Thoracic aorta (tissue), 2 donors: ENCODE results near the gene COL6A2. TPM values are rescaled to one million over a fixed set of nuclear protein-coding genes. Genes with fewer than 3 reads are reported as not detected.

Experiments used
- ATAC-seq: fragments of 150-250 bp; one replicate; pipeline ENCODE4 v1.8.0; 2017; ENCODE audit warnings: low read depth; ENCODE audit not compliant: insufficient number of reproducible peaks, low FRiP score
- DNase-seq: peaks from one replicate; pipeline ENCODE4 v3.0.0-alpha.2; 2020; ENCODE audit warnings: low spot score
- H3K27ac ChIP-seq, 2 donors: fragments of 200-600 bp; sonication (generic); 1 replicate in 1 of 2; 2 replicates in 1 of 2; pipeline ENCODE4 v1.5.1; 2016; ENCODE audit warnings: mild to moderate bottlenecking in 2 of 2, moderate library complexity in 2 of 2
- H3K27me3 ChIP-seq: fragments of 200-600 bp; sonication (generic); replicated peaks from 2 replicates; pipeline ENCODE4 v1.6.0; 2016; ENCODE audit warnings: mild to moderate bottlenecking; ENCODE audit not compliant: insufficient read depth
- H3K36me3 ChIP-seq: fragments of 200-600 bp; sonication (generic); one replicate; pipeline ENCODE4 v1.5.1; 2016
- H3K4me1 ChIP-seq, 2 donors: fragments of 200-600 bp; sonication (generic); 1 replicate in 1 of 2; 2 replicates in 1 of 2; pipeline versions ENCODE4 v1.5.1 to v1.6.0; 2016; ENCODE audit warnings: low read depth in 2 of 2, mild to moderate bottlenecking in 1 of 2; ENCODE audit not compliant: control insufficient read depth in 1 of 2
- H3K4me3 ChIP-seq: fragments of 200-600 bp; sonication (generic); 2 replicates; pipeline ENCODE4 v1.5.1; 2016; ENCODE audit warnings: mild to moderate bottlenecking
- H3K9me3 ChIP-seq: fragments of 200-600 bp; sonication (generic); 2 replicates; pipeline ENCODE4 v1.5.1; 2016
- total RNA-seq, 2 donors: library from RNA; depleted of rRNA; stranded (reverse); fragments of >200 nt; gene quantifications; one replicate each; pipeline versions ENCODE4 v1.1.0 to v1.2.3, GENCODE V29; 2016
- TF ChIP-seq, protein P1 (sequence below): fragments of 200-600 bp; sonication (generic); IDR thresholded peaks from one replicate; pipeline ENCODE4 v1.5.1; 2019; ENCODE audit warnings: antibody characterized with exemption

The COL6A2 gene
- total RNA-seq, 2 donors from 2014 or later = 1,835 to 1,885 TPM

DNA sequence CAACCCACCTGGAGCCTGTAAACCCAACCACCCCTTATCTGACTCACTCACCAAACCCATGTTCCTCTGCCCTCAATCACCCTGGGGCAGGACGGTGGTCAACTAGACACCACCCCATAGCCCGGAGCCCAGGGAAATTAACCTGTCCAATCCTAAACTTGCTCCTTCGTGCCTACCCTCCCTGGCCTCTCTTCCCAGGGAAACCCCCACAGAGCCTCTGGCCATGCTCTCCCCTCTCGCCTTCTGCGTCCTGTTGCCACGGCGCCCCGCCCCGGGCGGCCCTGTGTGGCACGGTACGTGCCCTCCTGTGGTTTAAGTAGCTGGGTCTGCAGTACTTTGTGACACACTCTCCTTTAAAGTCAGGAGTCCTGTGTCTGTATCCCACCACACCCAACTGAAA lies 61.5 kb downstream of the COL6A2 start:
- ATAC-seq (no peak), DNase-seq (no peak)
- Histone ChIP-seq H3K4me1 (peaks cover 0 to 11% of the 10 kb centered on the region in 2 donors), H3K27me3 (no peaks in the 10 kb centered on the region), H3K36me3 (no peaks in the 10 kb centered on the region), H3K9me3 (no peaks in the 10 kb centered on the region), H3K4me3 (no peak overlapping the region), H3K27ac (no peak overlapping the region)
- TF ChIP-seq, protein P1, sequence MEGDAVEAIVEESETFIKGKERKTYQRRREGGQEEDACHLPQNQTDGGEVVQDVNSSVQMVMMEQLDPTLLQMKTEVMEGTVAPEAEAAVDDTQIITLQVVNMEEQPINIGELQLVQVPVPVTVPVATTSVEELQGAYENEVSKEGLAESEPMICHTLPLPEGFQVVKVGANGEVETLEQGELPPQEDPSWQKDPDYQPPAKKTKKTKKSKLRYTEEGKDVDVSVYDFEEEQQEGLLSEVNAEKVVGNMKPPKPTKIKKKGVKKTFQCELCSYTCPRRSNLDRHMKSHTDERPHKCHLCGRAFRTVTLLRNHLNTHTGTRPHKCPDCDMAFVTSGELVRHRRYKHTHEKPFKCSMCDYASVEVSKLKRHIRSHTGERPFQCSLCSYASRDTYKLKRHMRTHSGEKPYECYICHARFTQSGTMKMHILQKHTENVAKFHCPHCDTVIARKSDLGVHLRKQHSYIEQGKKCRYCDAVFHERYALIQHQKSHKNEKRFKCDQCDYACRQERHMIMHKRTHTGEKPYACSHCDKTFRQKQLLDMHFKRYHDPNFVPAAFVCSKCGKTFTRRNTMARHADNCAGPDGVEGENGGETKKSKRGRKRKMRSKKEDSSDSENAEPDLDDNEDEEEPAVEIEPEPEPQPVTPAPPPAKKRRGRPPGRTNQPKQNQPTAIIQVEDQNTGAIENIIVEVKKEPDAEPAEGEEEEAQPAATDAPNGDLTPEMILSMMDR = no peak

DNA sequence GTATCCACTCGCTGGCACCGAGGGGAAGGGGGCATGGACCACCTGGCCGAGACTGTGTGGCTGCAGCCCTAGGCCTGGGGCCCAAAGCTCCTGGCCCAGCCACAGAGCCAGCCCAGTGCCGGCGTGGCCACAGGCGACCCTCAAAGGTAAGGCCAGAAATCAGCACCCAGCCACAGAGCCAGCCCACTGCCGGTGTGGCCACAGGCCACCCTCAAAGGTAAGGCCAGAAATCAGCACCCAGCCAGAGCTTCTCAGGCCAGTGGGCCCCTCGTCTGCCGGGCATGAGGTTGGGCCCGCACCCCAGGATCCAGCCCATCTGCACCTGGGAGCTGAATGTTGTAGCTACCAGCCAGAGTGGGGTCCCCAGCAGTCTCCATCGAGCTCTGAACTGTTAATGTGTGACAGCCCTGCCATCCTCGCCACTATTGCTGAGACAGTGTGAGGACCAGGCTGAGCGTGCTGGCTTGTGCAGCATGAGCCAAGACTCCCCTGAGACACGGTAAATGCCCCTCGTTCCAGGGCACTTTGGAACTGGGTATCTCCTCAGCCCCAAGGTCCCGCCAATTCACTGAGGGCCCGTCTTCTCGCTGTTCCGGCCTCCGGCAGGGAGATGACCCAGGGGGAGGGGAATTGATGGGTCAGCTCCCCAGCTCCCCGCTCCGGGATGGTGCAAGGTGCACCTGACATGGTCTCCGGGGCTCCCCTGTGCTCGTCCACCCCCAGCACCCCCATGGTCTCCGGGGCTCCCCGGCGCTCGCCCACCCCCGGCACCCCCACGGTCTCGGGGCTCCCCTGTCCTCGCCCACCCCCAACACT lies 62.1 kb downstream of the COL6A2 start:
- Histone ChIP-seq H3K27ac (no peak overlapping the region), H3K27me3 (no peaks in the 10 kb centered on the region), H3K36me3 (no peaks in the 10 kb centered on the region), H3K4me1 (peaks cover 0 to 11% of the 10 kb centered on the region in 2 donors), H3K4me3 (no peak overlapping the region), H3K9me3 (no peaks in the 10 kb centered on the region)
- no peak for ATAC-seq
- TF ChIP-seq, protein P1 = no peak
- DNase-seq = no peak

DNA sequence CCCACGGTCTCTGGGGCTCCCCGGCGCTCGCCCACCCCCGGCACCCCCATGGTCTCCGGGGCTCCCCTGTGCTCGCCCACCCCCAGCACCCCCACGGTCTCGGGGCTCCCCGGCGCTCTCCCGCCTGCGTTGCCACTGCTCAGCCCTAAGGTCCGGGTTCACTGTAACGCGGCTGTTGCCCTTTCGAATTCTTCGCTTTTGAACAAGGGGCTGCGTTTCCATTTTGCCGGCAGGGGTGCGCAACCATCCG lies 62.7 kb downstream of the COL6A2 start:
- Histone ChIP-seq H3K4me3 (no peak overlapping the region), H3K27me3 (no peaks in the 10 kb centered on the region), H3K27ac (no peak overlapping the region), H3K36me3 (no peaks in the 10 kb centered on the region), H3K4me1 (peaks cover 0 to 11% of the 10 kb centered on the region in 2 donors), H3K9me3 (no peaks in the 10 kb centered on the region)
- no peak for ATAC-seq
- TF ChIP-seq, protein P1 = no peak
- no peak for DNase-seq

DNA sequence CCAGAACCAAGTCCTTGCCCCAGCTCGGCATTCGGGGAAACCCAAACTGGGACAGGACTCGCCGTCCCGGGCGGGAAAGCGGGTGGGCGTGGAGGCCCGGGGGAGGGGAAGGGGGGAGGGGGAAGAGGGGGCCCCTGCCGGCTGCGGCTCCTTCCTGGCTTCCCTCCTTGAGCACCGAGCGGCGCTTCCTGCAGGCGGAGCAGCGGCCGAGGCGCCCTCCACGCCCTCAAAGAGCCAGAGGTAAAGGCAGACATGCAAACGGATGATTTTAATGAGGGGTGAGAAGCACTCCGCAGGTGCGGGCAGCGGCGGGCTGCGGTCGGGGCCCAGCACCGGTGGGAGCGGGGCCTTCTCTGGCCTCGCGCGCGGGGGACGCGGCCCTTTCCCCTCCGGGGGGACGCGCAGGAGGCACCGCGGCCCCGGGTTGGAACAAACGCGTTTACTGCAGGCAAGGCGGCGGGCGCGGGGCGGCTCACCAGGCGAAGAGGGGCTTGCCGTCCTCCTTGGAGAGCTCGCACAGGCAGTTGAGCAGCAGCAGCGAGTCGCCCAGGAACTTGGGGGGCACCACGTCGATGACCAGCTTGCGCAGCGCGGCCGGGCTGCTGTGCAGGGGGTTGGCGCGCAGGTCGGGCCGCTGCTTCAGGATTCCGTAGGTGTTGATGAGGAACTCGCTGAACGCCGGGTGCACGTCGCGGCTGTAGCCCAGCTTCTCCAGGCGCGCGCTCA lies 63.2 kb downstream of the COL6A2 start:
- TF ChIP-seq, protein P1 = no peak
- H3K27ac ChIP-seq = no peak overlapping the region
- H3K27me3 ChIP-seq = no peaks in the 10 kb centered on the region
- ATAC-seq (no peak), DNase-seq (no peak)
- H3K4me1 ChIP-seq = peaks cover 0 to 11% of the 10 kb centered on the region in 2 donors
- H3K9me3 ChIP-seq = no peaks in the 10 kb centered on the region
- H3K4me3 ChIP-seq = no peak overlapping the region
- H3K36me3 ChIP-seq = no peaks in the 10 kb centered on the region

DNA sequence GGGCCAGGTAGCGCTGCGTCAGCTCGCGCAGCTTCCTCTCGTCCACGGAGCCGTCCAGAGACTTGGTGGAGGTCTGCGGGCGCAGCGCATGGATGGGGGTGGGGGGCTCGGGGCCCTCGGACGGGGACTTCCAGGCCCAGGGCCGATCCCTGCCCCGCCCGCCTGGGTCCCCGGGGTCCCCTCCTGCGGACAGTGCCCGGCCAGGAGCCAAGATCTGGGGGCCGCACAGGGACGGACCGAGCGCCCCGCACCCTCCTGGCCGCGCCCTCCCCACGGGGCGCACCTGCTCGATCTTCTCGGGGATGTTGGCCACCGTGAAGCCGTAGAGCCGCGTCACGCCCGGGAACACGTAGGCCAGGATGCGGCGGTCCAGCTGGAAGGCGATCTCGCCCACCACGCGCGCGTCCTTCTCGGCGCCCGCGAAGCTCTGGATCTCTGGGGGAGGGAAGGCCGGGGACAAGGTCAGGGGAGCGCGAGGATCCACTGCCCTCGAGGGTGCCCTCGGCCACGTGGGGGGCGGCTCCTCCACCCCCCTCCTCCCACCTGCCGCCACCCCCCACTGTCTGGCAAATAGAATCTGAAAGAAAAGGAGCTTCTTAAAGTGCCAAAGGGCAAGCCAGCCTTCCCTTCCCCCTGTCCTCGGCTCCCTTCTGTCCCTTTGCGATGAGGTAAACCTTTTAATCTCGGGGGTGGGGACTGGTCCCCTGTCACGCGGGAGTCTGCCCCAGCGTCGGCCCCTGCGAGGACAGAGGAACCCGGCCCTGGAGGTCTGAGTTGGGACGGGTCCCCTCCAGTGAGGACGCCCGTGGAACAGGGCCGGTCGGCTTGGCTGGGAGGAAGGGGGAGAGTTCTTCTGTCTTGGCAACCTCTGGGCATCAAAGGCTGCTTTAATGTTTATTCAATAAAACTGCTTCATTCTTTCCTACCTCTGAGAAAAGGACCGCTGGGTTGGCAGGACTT lies 64.0 kb downstream of the COL6A2 start:
- Histone ChIP-seq H3K9me3 (no peaks in the 10 kb centered on the region), H3K4me1 (peaks cover 0 to 11% of the 10 kb centered on the region in 2 donors), H3K4me3 (no peak overlapping the region), H3K27ac (no peak overlapping the region), H3K36me3 (no peaks in the 10 kb centered on the region), H3K27me3 (no peaks in the 10 kb centered on the region)
- DNase-seq (no peak), ATAC-seq (no peak)
- TF ChIP-seq, protein P1 = no peak
